DMS114 treated with DMSO at 0.1 percent for 48 hours (cell line): ENCODE results near the gene DOCK1.

Source experiments
- DNase-seq: peaks from one replicate; lab custom pipeline; 2025; ENCODE audit not compliant: unreplicated experiment; lab: John Stamatoyannopoulos, UW

DOCK1 gene

GRCh38 chr10:127129104-127129503 lies 223.9 kb downstream of the DOCK1 start:
- DNase-seq: no peak

GRCh38 chr10:127132451-127132850 lies 227.2 kb downstream of the DOCK1 start:
- no peak for DNase-seq

- no peak for DNase-seq
These were observed 228.0 kb downstream of the DOCK1 start for GRCh38 chr10:127133225-127133624.

GRCh38 chr10:127133672-127134500 lies 228.7 kb downstream of the DOCK1 start:
- no peak for DNase-seq

GRCh38 chr10:127135844-127136577 lies 230.8 kb downstream of the DOCK1 start:
- DNase-seq: no peak

GRCh38 chr10:127137391-127137790 lies 232.2 kb downstream of the DOCK1 start:
- no peak for DNase-seq

- no peak for DNase-seq
These were observed 236.9 kb downstream of the DOCK1 start for GRCh38 chr10:127142136-127142535.

GRCh38 chr10:127142856-127143255 lies 237.6 kb downstream of the DOCK1 start:
- DNase-seq: no peak

GRCh38 chr10:127145173-127145572 lies 239.9 kb downstream of the DOCK1 start:
- no peak for DNase-seq

GRCh38 chr10:127146661-127147060 lies 241.4 kb downstream of the DOCK1 start:
- DNase-seq: no peak

- no peak for DNase-seq
These were observed 243.1 kb downstream of the DOCK1 start for GRCh38 chr10:127148066-127148932.

- DNase-seq: no peak
These were observed 243.6 kb downstream of the DOCK1 start for GRCh38 chr10:127148933-127149220.

- no peak for DNase-seq
These were observed 244.4 kb downstream of the DOCK1 start for GRCh38 chr10:127149501-127150081.

GRCh38 chr10:127150136-127150535 lies 244.9 kb downstream of the DOCK1 start:
- no peak for DNase-seq

GRCh38 chr10:127151541-127151940 lies 246.3 kb downstream of the DOCK1 start:
- DNase-seq: no peak

- DNase-seq: no peak
These were observed 246.9 kb downstream of the DOCK1 start for GRCh38 chr10:127151981-127152699.

- DNase-seq: no peak
These were observed 248.0 kb downstream of the DOCK1 start for GRCh38 chr10:127153181-127153580.

- DNase-seq: no peak
These were observed 249.8 kb downstream of the DOCK1 start for GRCh38 chr10:127154831-127155620.

GRCh38 chr10:127157089-127157488 lies 251.9 kb downstream of the DOCK1 start:
- no peak for DNase-seq
